Liver (tissue), 9 donors: Measurements from ENCODE around the gene LYRM7. TPM values are rescaled to one million over a fixed set of nuclear protein-coding genes. Genes with fewer than 3 reads are reported as not detected.
"Not testable (repeated sequence)": the region's sequence is repeated elsewhere in the genome, so short reads cannot be mapped to it uniquely, and the experiment has no call there.

Experiments
- DNase-seq: peaks from one replicate; pipeline ENCODE4 v3.0.0-alpha.2; 2017; ENCODE audit warnings: low spot score
- H3K27ac ChIP-seq, 2 donors: one replicate each; pipeline ENCODE4 v1.7.0; 2013; ENCODE audit warnings: inconsistent platforms in 2 of 2, low read length in 2 of 2, control low read depth in 1 of 2, low read depth in 1 of 2, mild to moderate bottlenecking in 1 of 2
- H3K27me3 ChIP-seq, 4 donors: one replicate each; pipeline versions ENCODE4 v1.6.1 to v1.7.0; 2013; ENCODE audit warnings: low read length in 3 of 4, inconsistent platforms in 1 of 4, mild to moderate bottlenecking in 1 of 4, moderate library complexity in 1 of 4; ENCODE audit not compliant: control insufficient read depth in 4 of 4, insufficient read depth in 4 of 4
- H3K36me3 ChIP-seq, 4 donors: one replicate each; pipeline versions ENCODE4 v1.6.1 to v1.7.0; 2013; ENCODE audit warnings: low read length in 3 of 4, mild to moderate bottlenecking in 3 of 4, low read depth in 1 of 4, moderate library complexity in 1 of 4; ENCODE audit not compliant: control insufficient read depth in 4 of 4, insufficient read depth in 3 of 4
- H3K4me1 ChIP-seq, 4 donors: one replicate each; pipeline versions ENCODE4 v1.6.1 to v1.7.0; 2013; ENCODE audit warnings: low read length in 3 of 4, mild to moderate bottlenecking in 3 of 4, moderate library complexity in 1 of 4; ENCODE audit not compliant: control insufficient read depth in 4 of 4, insufficient read depth in 4 of 4
- H3K4me3 ChIP-seq, 3 donors: one replicate each; pipeline versions ENCODE4 v1.6.1 to v1.7.0; 2013; ENCODE audit warnings: low read length in 3 of 3, control low read depth in 1 of 3, low read depth in 1 of 3, mild to moderate bottlenecking in 1 of 3
- H3K9ac ChIP-seq, 2 donors: one replicate each; pipeline ENCODE4 v1.7.0; 2013; ENCODE audit warnings: low read length in 2 of 2, mild to moderate bottlenecking in 2 of 2, moderate library complexity in 2 of 2, control low read depth in 1 of 2, low read depth in 1 of 2
- H3K9me3 ChIP-seq, 4 donors: one replicate each; pipeline versions ENCODE4 v1.6.1 to v1.7.0; 2013; ENCODE audit warnings: low read length in 3 of 4; ENCODE audit not compliant: control insufficient read depth in 4 of 4
- CTCF ChIP-seq: fragments of 150-350 bp; IDR thresholded peaks from 2 replicates; pipeline ENCODE4 v1.5.1; 2017; ENCODE audit warnings: improper control_type of control experiment, low read depth, low read length; ENCODE audit not compliant: missing input control
- EGR1 ChIP-seq, 2 donors: IDR thresholded peaks; 2 replicates each; pipeline ENCODE4 v1.6.1; 2016 to 2018; ENCODE audit warnings: antibody characterized with exemption in 2 of 2, low read depth in 2 of 2
- FOXA1 ChIP-seq: IDR thresholded peaks from 2 replicates; pipeline ENCODE4 v1.6.1; 2016; ENCODE audit warnings: antibody characterized with exemption
- FOXA2 ChIP-seq: IDR thresholded peaks from 2 replicates; pipeline ENCODE4 v1.6.1; 2016; ENCODE audit warnings: antibody characterized with exemption
- GABPA ChIP-seq, 2 donors: IDR thresholded peaks in 1 of 2; conservative IDR thresholded peaks in 1 of 2; 2 replicates each; pipeline ENCODE4 v1.6.1; 2016; ENCODE audit warnings: antibody characterized with exemption in 2 of 2, mild to moderate bottlenecking in 1 of 2, moderate library complexity in 1 of 2
- HNF4A ChIP-seq, 2 donors: conservative IDR thresholded peaks; 2 replicates each; pipeline ENCODE4 v1.6.1; 2016; ENCODE audit warnings: antibody characterized with exemption in 2 of 2, mild to moderate bottlenecking in 2 of 2
- HNF4G ChIP-seq: IDR thresholded peaks from 2 replicates; pipeline ENCODE4 v1.6.1; 2016; ENCODE audit warnings: antibody characterized with exemption
- JUND ChIP-seq, 2 donors: IDR thresholded peaks; 2 replicates each; pipeline ENCODE4 v1.6.1; 2016; ENCODE audit warnings: antibody characterized with exemption in 2 of 2
- NR2F2 ChIP-seq: IDR thresholded peaks from 2 replicates; pipeline ENCODE4 v1.6.1; 2016; ENCODE audit warnings: antibody characterized with exemption
- RAD21 ChIP-seq, 2 donors: IDR thresholded peaks; 2 replicates each; pipeline ENCODE4 v1.6.1; 2016; ENCODE audit warnings: antibody characterized with exemption in 2 of 2, mild to moderate bottlenecking in 2 of 2
- RXRA ChIP-seq, 2 donors: IDR thresholded peaks; 2 replicates each; pipeline ENCODE4 v1.6.1; 2017 to 2018; ENCODE audit warnings: antibody characterized with exemption in 2 of 2, mild to moderate bottlenecking in 1 of 2
- SP1 ChIP-seq: IDR thresholded peaks from 2 replicates; pipeline ENCODE4 v1.6.1; 2018; ENCODE audit warnings: antibody characterized with exemption, mild to moderate bottlenecking
- TAF1 ChIP-seq: conservative IDR thresholded peaks from 2 replicates; pipeline ENCODE4 v1.6.1; 2016; ENCODE audit warnings: antibody characterized with exemption, mild to moderate bottlenecking
- YY1 ChIP-seq: IDR thresholded peaks from 2 replicates; pipeline ENCODE4 v1.6.1; 2016; ENCODE audit warnings: antibody characterized with exemption, mild to moderate bottlenecking
- WGBS: extraction: QIAGEN DNeasy Blood & Tissue Kit; methylation state at CpG from one replicate; pipeline ENCODE4 v1.1.7; 2013; 5-methylcytosine and 5-hydroxymethylcytosine counted together
- polyA plus RNA-seq, 2 donors: library from polyadenylated mRNA; stranded (reverse) in 1 of 2; unstranded in 1 of 2; fragments of 200-250 nt in 1 of 2; fragments of >200 nt in 1 of 2; fragmentation: Nextera tagmentation in 1 of 2; extraction: Ambion mirVana in 1 of 2; gene quantifications; one replicate each; pipeline versions ENCODE4 v1.2.1 to v1.2.3, GENCODE V29; 2013 to 2015
- total RNA-seq, 2 donors: library from RNA; depleted of rRNA; stranded (reverse); fragments of >200 nt; gene quantifications; one replicate each; pipeline ENCODE4 v1.2.3, GENCODE V29; 2014
- TF ChIP-seq, protein P1 (sequence below): IDR thresholded peaks from 2 replicates; pipeline ENCODE4 v1.6.1; 2016; ENCODE audit warnings: antibody characterized with exemption
- TF ChIP-seq, protein P2 (sequence below): IDR thresholded peaks from 2 replicates; pipeline ENCODE4 v1.6.1; 2016; ENCODE audit warnings: antibody characterized with exemption
- TF ChIP-seq, protein P3 (sequence below): IDR thresholded peaks from 2 replicates; pipeline ENCODE4 v1.6.1; 2016; ENCODE audit warnings: antibody characterized with exemption
- TF ChIP-seq, protein P4 (sequence below): IDR thresholded peaks from 2 replicates; pipeline ENCODE4 v1.6.1; 2016; ENCODE audit warnings: antibody characterized with exemption, mild to moderate bottlenecking
- donor health status: healthy.
- donor health status: healthy.
- donor health status: healthy.
- donor health status: healthy.
- donor health status: healthy.

LYRM7 gene
- total RNA-seq (1 to 10 TPM; 5.9 to 7.5 TPM), polyA plus RNA-seq (1 to 10 TPM; 2.3 to 5.7 TPM)

DNA sequence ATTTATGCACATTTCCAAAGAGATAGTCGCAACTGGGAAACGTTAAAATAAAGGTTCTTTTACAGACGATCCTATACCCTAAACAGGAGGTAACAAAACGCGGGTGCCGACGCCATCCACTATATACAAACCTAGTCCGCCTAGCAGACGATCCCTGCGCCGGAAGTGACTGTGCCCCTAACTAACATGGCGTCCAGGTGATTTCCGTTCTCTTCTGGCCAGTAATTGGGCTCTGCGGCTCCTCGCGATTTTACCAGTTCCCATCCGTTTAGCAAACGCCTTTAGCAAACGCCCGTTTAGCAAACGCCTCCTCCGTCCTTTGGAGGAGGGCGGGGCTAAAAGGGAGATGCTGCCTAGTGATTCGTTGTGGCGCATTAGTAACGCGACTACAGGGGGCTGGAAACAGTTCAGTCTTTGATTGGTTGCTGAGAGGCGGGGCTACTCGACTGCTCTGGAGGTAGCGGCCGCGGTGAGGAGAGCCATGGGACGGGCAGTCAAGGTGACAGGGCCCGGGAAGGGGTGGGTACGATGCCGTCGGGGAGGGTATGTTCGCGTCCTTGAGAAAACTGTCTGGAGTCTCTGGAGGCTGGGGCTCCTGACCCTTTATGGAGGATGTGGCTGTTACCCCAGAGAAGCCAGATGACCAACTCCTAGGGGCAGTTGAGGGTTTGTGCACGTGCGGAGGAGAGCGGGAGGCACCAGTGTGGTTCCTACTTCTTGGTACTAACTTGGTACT lies at the start of gene LYRM7:
LYRM7 (plus strand) TSS at position 405 of the 736 bp plus-strand sequence; CDS start at position 482, 77 bp downstream.
- DNase-seq = peak; percentile 93
- Histone ChIP-seq H3K9ac (peak within 1 kb of the TSS; percentile 58 to 86), H3K36me3 (no peaks in the 10 kb centered on the region), H3K4me1 (peaks cover 4 to 15% (median 12%) of the 10 kb centered on the region in 4 donors), H3K27ac (peak within 1 kb of the TSS; percentile 53 to 60), H3K9me3 (no peaks in the 10 kb centered on the region), H3K4me3 (peak within 1 kb of the TSS; percentile 75 to 80 (median 76)), H3K27me3 (no peaks in the 10 kb centered on the region)
- under 1% methylated on average over 42 of the region's 42 CpGs for WGBS
- TF ChIP-seq JUND (IDR thresholded peaks at IDR 0.05) (peak; percentile 59 to 61), EGR1 (IDR thresholded peaks at IDR 0.05; ENCODE audit: low read depth in 2 of 2) (peak in 1 of 2 donors; percentile 68), SP1 (peak; percentile 93), TAF1 (peak; percentile 82), CTCF (no peak), HNF4G (no peak), FOXA2 (peak; percentile 34), GABPA (IDR thresholded peaks at IDR 0.05 in 1 of 2, conservative IDR thresholded peaks at IDR 0.05 in 1 of 2) (peak; percentile 99), RAD21 (IDR thresholded peaks at IDR 0.05) (peak; percentile 57 to 71), YY1 (peak; percentile 100), NR2F2 (no peak), HNF4A (conservative IDR thresholded peaks at IDR 0.05) (peak; percentile 31 to 32), RXRA (IDR thresholded peaks at IDR 0.05) (peak; percentile 45 to 51), FOXA1 (peak; percentile 35)
- TF ChIP-seq, protein P1, sequence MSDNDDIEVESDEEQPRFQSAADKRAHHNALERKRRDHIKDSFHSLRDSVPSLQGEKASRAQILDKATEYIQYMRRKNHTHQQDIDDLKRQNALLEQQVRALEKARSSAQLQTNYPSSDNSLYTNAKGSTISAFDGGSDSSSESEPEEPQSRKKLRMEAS = peak; percentile 86
- TF ChIP-seq, protein P2, sequence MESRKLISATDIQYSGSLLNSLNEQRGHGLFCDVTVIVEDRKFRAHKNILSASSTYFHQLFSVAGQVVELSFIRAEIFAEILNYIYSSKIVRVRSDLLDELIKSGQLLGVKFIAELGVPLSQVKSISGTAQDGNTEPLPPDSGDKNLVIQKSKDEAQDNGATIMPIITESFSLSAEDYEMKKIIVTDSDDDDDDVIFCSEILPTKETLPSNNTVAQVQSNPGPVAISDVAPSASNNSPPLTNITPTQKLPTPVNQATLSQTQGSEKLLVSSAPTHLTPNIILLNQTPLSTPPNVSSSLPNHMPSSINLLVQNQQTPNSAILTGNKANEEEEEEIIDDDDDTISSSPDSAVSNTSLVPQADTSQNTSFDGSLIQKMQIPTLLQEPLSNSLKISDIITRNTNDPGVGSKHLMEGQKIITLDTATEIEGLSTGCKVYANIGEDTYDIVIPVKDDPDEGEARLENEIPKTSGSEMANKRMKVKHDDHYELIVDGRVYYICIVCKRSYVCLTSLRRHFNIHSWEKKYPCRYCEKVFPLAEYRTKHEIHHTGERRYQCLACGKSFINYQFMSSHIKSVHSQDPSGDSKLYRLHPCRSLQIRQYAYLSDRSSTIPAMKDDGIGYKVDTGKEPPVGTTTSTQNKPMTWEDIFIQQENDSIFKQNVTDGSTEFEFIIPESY = peak; percentile 99
- TF ChIP-seq, protein P3, sequence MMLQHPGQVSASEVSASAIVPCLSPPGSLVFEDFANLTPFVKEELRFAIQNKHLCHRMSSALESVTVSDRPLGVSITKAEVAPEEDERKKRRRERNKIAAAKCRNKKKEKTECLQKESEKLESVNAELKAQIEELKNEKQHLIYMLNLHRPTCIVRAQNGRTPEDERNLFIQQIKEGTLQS = no peak
- TF ChIP-seq, protein P4, sequence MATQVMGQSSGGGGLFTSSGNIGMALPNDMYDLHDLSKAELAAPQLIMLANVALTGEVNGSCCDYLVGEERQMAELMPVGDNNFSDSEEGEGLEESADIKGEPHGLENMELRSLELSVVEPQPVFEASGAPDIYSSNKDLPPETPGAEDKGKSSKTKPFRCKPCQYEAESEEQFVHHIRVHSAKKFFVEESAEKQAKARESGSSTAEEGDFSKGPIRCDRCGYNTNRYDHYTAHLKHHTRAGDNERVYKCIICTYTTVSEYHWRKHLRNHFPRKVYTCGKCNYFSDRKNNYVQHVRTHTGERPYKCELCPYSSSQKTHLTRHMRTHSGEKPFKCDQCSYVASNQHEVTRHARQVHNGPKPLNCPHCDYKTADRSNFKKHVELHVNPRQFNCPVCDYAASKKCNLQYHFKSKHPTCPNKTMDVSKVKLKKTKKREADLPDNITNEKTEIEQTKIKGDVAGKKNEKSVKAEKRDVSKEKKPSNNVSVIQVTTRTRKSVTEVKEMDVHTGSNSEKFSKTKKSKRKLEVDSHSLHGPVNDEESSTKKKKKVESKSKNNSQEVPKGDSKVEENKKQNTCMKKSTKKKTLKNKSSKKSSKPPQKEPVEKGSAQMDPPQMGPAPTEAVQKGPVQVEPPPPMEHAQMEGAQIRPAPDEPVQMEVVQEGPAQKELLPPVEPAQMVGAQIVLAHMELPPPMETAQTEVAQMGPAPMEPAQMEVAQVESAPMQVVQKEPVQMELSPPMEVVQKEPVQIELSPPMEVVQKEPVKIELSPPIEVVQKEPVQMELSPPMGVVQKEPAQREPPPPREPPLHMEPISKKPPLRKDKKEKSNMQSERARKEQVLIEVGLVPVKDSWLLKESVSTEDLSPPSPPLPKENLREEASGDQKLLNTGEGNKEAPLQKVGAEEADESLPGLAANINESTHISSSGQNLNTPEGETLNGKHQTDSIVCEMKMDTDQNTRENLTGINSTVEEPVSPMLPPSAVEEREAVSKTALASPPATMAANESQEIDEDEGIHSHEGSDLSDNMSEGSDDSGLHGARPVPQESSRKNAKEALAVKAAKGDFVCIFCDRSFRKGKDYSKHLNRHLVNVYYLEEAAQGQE = peak; percentile 95

GRCh38 chr5:131127244-131127643 lies 43.5 kb upstream of the LYRM7 start:
- not testable (repeated sequence) for DNase-seq, H3K27ac ChIP-seq
- 96% methylated on average over 2 of the region's 2 CpGs for WGBS

More at GRCh38 chr5:131127244-131127643, 43.5 kb upstream of the LYRM7 start:
- not testable (repeated sequence) for H3K4me1 ChIP-seq, H3K4me3 ChIP-seq, H3K27me3 ChIP-seq, H3K9ac ChIP-seq, H3K36me3 ChIP-seq
- H3K9me3 ChIP-seq = peaks cover 0 to 10% (median under 1%) of the 10 kb centered on the region in 4 donors
